ENCODE data around the gene KIF27. TPM values are rescaled to one million over a fixed set of nuclear protein-coding genes. Genes with fewer than 3 reads are reported as not detected.
"Not testable (repeated sequence)": the region's sequence is repeated elsewhere in the genome, so short reads cannot be mapped to it uniquely, and the experiment has no call there.

Gene KIF27
- total RNA-seq, 2 experiments from 2014 or later, result 1.9 to 2.0 TPM

DNA sequence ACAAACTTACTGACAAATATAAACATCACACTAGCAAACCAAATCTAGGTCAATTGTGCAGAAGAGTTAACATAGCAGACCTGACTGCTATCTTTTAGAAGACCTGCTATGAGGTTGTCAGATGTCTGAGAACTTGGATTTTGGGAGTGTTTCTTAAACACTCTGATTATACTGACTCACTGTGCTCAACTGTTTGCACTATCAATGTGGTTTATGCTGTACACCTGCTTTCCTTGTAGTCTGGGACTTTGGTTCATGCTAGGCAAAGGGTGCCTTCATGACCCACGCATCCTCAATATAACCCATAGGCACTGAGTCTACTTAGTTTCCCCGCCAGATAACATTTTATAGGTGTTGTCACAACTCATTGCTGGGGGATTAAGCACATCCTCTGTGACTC is 26.9 kb downstream of the KIF27 start:
- DNase-seq, H3K9me3 Mint-ChIP-seq, H3K4me1 Mint-ChIP-seq, H3K27me3 Mint-ChIP-seq, H3K4me3 Mint-ChIP-seq, H3K27ac Mint-ChIP-seq, H3K36me3 Mint-ChIP-seq: not testable (repeated sequence)

DNA sequence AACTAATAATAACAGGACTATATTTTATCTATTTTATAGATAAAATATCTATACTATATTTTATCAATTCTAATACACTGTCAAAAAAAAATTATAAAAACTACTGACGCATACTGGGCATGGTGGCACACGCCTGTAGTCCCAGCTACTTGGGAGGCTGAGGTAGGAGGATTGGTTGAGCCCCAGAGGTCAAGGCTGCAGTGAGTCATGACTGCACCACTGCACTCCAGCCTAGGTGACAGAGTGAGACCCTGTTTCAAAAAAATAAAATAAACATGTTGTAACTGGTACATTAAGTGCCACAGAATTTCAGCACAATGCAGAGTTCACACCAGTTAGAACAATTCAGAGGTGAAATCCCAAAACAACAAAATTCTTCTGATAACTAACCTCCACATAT is 34.7 kb downstream of the KIF27 start:
- H3K36me3 Mint-ChIP-seq, H3K27me3 Mint-ChIP-seq, DNase-seq, H3K27ac Mint-ChIP-seq, H3K4me1 Mint-ChIP-seq, H3K4me3 Mint-ChIP-seq, H3K9me3 Mint-ChIP-seq: not testable (repeated sequence)

DNA sequence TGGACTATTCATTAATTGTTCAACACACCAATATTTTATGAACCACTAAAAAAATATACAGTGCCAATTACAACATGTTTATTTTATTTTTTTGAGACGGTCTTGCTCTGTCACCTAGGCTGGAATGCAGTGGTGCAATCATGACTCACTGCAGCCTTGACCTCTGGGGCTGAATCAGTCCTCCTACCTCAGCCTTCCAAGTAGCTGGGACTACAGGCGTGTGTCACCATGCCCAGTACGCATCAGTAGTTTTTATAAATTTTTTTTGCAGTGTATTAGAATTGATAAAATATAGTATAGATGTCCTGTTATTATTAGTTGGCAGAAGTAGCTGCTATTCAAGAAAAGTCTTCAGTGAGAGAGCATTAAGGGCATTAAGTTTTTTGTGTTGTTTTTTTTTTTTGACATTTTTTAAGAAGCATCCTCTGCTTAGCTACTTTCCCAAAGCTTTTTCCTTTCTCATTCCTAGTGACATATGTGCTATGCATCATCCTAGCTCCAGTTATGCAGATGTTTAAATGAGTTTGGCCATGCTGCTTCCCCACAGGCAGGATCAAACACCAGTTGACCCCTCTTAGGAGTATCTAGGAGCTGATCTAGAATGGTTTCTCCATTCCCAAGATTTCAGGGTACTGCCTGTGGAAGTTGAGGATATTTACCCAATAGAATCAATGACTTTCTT is 35.5 kb downstream of the KIF27 start:
- H3K4me1 Mint-ChIP-seq, H3K4me3 Mint-ChIP-seq, H3K9me3 Mint-ChIP-seq, H3K36me3 Mint-ChIP-seq, H3K27ac Mint-ChIP-seq, H3K27me3 Mint-ChIP-seq, DNase-seq: not testable (repeated sequence)

DNA sequence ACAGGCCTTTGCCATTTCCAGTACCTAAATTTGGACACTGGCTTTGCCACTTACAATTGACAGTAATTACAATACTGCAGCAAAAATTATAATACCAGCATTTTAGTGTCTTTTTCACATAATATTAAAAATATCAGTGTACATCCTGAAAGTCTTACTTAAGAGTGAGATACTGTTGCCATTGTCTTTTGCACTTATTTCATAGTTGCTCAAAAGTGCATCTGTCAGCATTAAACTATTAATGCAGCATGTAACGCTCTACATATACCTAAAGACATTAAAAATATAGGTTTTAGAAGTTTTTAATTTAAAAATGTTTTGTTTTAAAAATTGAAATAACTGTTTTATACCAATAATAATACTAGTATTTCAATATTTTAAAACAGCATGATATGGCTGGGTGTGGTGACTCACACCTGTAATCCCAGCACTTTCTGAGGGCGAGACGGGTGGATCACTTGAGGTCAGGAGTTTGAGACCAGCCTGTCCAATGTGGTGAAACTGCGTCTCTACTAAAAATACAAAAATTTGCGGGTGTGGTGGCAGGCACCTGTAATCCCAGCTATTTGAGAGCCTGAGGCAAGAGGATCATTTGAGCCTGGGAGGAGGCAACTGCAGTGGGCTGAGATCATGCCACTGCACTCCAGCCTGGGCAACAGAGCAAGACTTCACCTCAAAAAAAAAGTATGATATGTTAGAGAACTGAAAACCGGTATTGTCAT is 39.4 kb downstream of the KIF27 start:
- H3K4me1 Mint-ChIP-seq, H3K27me3 Mint-ChIP-seq, H3K4me3 Mint-ChIP-seq, H3K36me3 Mint-ChIP-seq, H3K9me3 Mint-ChIP-seq, DNase-seq, H3K27ac Mint-ChIP-seq: not testable (repeated sequence)

DNA sequence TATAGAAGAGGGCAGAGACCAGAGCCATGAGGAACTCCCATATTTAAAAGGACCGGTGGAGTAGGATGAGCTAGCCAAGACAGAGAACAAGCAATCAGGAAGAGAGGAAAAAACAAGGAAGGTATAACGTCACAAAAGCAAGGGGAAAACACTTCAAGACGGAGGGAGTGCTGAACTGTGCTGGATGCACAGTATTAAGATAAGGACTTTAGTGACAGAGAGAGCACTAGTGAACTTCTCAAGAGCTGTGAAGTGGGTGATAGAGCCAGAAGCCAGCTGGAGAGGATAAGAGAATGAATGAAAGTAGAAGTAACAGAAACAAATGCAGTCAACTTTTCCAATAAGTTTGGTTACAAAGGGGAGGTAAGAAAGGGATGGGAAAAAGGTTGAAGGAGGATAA is 45.7 kb downstream of the KIF27 start:
- H3K27me3 Mint-ChIP-seq, H3K9me3 Mint-ChIP-seq, H3K4me1 Mint-ChIP-seq, DNase-seq, H3K4me3 Mint-ChIP-seq, H3K27ac Mint-ChIP-seq: not testable (repeated sequence)
- peaks cover 14% of the 10 kb centered on the region for H3K36me3 Mint-ChIP-seq

DNA sequence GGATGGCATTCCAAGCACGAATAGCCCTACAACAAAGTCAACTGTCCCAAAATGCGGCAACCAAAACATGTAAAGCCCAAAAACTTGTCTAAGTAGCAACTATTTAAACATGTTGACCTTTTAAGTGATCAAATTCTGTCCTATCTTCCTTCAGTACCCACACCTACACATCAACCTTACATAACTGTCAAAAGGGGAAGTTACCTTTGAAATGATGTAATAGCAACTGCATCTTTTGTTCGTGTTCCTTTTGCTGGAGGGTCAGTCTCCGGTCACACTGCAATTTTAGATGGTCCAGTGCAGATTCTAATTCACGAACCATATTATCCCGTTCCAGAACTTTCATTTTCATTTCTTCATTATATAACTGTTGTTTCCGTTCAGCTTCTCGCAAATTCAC is 71.3 kb downstream of the KIF27 start:
- not testable (repeated sequence) for H3K4me1 Mint-ChIP-seq, H3K9me3 Mint-ChIP-seq, H3K36me3 Mint-ChIP-seq, H3K27ac Mint-ChIP-seq, H3K27me3 Mint-ChIP-seq, DNase-seq, H3K4me3 Mint-ChIP-seq

DNA sequence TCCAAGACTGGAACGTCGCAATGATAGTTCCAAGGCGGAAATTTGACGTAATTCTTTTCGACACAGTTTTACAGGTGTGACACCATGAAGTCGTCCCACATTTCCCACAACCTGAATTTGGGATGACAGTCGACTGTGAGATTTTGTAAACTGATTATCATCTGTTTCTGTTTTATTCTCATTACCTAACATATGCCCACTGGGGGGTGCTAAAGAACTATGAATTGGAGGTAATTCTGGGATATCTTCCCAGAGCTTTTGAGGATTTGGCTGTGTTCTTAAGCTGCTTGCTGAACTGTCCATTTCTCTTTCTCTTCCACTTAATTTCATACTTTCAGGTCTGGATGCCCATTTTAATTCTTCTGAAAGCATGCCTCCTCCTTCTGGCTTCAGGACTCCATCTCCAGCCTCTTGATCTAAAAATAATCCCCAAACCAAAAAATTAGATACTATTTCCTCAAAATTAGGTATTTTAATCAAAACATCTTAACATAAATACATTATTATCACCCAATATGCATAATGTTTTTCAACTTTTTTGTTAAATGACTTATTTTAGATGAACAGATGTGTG is 84.1 kb downstream of the KIF27 start:
- DNase-seq, H3K27me3 Mint-ChIP-seq, H3K9me3 Mint-ChIP-seq, H3K27ac Mint-ChIP-seq, H3K4me1 Mint-ChIP-seq, H3K4me3 Mint-ChIP-seq, H3K36me3 Mint-ChIP-seq: not testable (repeated sequence)

DNA sequence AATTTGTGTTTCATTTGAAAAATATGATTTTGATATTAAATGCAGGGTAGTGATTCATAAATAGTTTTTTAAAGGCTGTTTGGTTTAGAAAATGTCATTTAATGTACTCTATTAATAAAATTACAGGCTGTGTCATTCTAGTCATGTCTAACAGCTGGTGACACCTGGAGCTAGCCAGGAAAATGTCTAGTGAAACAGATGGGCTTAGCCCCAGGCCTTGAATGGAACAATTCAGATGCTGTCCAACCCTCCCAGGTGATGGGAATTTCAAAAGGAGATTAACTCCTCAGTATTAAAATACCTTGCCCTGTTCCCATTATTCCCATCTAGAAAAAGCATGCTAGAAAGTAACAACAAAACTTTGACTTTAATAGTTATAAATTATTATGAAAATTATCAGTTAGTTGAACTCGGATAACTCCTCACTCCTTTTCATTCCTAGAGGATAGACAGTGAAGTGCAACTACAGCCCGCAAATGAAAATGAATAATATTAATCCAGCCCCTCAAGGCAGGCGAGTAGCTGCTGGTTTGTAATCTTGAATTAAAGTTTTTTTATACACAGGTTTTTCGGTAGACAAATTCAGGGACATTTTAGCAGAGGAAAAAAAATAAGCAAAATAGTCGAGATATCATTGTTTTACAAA is 90.7 kb downstream of the KIF27 start:
- H3K4me1 Mint-ChIP-seq, H3K27ac Mint-ChIP-seq, H3K36me3 Mint-ChIP-seq, H3K4me3 Mint-ChIP-seq, H3K27me3 Mint-ChIP-seq, H3K9me3 Mint-ChIP-seq, DNase-seq: not testable (repeated sequence)

DNA sequence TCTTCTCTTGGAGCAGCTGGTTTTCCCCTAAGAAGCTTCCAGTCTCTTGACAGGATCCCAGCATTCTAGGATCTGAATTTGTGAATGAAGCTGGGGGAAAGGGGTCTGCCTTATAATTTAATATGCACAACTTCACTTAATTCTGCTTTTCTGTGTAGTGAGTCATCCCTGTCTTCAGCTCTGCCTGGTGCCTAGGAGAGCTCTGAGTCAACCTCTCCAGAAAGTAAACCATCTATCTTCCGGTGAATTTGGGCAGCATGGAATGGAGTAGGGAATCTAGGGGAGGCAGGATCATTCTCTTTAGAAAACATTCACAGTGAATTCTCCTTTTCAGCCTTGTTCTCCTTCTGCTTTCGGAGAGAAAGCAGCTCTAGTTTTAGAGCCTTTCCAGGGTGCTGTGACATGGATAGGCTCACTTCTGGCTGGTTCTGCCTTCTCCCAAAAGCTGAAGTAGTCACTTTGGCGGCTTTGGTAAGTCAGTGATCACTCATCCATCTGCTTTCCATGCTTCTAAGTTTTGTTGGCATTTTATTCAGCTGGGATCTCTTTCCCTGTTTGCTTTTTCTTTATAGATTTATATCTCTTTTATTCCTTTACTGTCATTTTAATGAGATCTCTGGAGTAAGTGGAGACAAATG is 96.1 kb downstream of the KIF27 start:
- H3K27ac Mint-ChIP-seq, H3K27me3 Mint-ChIP-seq, H3K4me3 Mint-ChIP-seq, H3K4me1 Mint-ChIP-seq, DNase-seq, H3K36me3 Mint-ChIP-seq, H3K9me3 Mint-ChIP-seq: not testable (repeated sequence)

DNA sequence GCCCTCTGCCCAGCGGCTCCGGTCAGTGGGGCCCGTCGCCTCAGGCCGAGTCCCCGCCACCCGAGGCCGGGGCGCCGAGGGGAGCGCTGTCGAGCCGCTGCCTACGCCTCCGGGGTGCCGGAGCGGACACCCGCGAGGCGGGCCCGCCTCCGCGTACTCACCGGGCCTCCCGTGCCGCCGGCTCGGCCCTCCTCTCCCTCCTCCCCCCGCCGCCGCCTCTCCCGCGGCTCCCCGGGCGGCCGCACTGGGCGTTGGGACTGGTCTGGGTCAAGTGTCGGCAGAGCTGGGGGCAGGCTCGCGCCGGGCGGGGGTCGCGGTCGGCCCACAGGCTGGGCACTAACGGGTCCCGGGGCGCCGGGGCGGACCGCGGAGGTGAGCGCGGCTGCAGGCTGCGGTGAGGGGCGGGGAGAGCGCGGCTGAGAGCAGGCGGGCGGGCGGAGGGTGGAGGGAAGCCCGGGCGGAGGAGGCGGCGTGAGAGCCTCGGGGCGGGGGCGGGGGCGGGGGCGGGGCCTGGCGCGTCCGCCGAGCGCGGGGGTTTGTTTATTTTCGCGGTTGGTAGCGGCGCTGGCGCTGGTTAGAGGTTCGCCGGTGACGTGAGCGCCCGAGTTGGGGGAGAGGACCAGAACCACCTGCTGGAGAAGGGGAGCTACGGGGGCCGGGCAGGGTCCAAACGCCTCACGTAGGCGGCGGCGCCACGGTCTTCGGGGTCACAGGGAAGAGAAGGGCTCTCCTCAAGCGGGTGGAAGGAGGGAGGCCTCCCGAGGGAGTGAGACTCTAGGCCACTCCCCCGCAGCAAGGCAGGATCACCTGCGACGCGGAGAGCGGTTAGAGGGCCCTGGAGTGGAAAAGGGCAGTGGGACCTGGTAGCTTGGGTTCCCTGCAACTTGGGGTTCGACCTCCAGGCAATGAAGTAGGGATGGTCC is 103.6 kb downstream of the KIF27 start, which contains the start of gene GKAP1:
TSS of gene GKAP1 (minus strand) at position 414 of the 923 bp plus-strand sequence. CDS start 11,252 bp downstream, outside the sequence.
- Mint-ChIP-seq H3K4me3 (peak within 1 kb of the TSS; percentile 87), H3K4me1 (peaks cover 10% of the 10 kb centered on the region), H3K27ac (peak within 1 kb of the TSS; percentile 78)
- not testable (repeated sequence) for H3K9me3 Mint-ChIP-seq, H3K36me3 Mint-ChIP-seq, H3K27me3 Mint-ChIP-seq
- peak; percentile 69 for DNase-seq

DNA sequence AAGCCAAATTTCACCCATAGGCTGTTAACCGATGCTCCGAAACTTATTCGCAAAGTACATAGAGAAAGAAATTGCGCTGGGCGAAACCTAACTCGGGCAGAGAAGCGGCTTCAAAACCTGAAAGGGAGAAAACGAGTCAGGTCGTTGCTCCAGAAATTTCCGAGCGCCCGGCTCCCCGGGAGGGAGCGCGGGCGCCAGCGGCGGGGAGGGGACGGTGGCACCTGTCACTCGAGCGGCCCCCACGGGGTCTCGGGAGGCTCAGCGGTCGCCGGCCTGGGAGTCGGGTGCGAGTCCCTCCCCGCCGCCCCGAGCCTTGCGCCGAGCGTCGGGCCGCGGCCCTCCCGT is 104.2 kb downstream of the KIF27 start:
- H3K27me3 Mint-ChIP-seq, H3K27ac Mint-ChIP-seq, H3K9me3 Mint-ChIP-seq, DNase-seq, H3K36me3 Mint-ChIP-seq: not testable (repeated sequence)
- Mint-ChIP-seq H3K4me1 (peaks cover 10% of the 10 kb centered on the region), H3K4me3 (peak overlapping the region; percentile 87)

DNA sequence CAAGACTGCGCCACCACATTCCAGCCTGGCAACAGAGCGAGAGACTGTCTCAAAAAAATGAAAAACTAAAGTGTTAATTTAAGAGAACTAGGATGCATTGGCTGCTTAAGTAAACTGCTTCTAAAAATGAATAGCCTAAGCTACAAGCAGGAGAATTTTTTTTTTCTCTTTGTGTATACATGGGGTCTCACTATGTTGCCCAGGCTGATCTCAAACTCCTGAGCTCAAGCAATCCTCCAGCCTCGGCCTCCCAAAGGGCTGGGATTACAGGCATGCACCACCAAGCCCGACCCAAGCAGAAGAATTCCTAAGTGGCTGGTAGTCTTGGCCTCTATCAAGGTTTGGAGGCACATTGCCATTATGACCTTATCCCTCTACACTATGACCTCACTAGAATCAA is 106.1 kb downstream of the KIF27 start:
- DNase-seq, H3K36me3 Mint-ChIP-seq, H3K9me3 Mint-ChIP-seq, H3K27me3 Mint-ChIP-seq, H3K4me3 Mint-ChIP-seq, H3K27ac Mint-ChIP-seq: not testable (repeated sequence)
- H3K4me1 Mint-ChIP-seq, result peaks cover 10% of the 10 kb centered on the region

DNA sequence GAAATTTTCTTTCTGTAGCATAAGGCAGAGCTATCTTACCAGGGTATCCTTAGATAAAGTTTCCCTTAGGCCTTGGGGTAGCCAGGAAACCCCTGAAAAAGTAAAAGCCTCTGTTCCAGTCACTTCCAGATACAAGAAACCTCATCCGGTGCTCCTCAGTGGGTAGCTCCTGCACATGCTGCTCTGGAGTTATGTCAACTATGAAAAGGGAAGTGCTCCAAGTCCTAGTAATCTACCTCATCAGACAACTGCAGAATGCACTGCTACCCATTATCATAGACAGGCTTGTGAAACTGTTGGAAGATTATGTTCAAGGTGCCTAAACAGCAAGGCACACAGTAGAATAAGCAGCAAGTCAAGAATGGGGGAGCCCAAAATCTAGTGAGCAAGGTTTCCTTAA is 112.0 kb downstream of the KIF27 start:
- not testable (repeated sequence) for H3K9me3 Mint-ChIP-seq, DNase-seq, H3K27me3 Mint-ChIP-seq, H3K4me1 Mint-ChIP-seq, H3K27ac Mint-ChIP-seq, H3K36me3 Mint-ChIP-seq, H3K4me3 Mint-ChIP-seq

DNA sequence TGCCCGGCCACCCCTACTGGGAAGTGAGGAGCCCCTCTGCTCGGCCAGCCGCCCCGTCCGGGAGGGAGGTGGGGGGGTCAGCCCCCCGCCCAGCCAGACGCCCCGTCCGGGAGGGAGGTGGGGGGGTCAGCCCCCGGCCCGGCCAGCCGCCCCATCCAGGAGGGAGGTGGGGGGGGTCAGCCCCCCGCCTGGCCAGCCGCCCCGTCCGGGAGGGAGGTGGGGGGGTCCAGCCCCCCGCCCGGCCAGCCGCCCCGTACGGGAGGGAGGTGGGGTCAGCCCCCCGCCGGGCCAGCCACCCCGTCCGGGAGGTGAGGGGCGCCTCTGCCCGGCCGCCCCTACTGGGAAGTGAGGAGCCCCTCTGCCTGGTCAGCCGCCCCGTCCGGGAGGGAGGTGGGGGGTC is 116.8 kb downstream of the KIF27 start:
- not testable (repeated sequence) for H3K4me1 Mint-ChIP-seq

More for the DNA sequence above, 116.8 kb downstream of the KIF27 start:
- H3K9me3 Mint-ChIP-seq, H3K27ac Mint-ChIP-seq, H3K36me3 Mint-ChIP-seq, H3K27me3 Mint-ChIP-seq, H3K4me3 Mint-ChIP-seq, DNase-seq: not testable (repeated sequence)

Data from activated naive CD8-positive, alpha-beta T cell treated with anti-CD3 and anti-CD28 coated beads for 36 hours (primary cell).